HepG2 (cell line): Measurements from ENCODE around the gene RAB6A. TPM values are rescaled to one million over a fixed set of nuclear protein-coding genes. Genes with fewer than 3 reads are reported as not detected.
A peak's percentile ranks its signal among the peaks of the same experiment; 100 is the strongest.

Experiments
- ASH2L ChIP-seq: fragments of 300-600, 200-600 bp; sonication (generic); IDR thresholded peaks from 2 replicates; pipeline ENCODE4 v1.7.0; 2017; ENCODE audit warnings: low read depth, mild to moderate bottlenecking, moderate library complexity, mixed read lengths, low read length; ENCODE audit not compliant: insufficient read length
- CHD4 ChIP-seq: fragments of 200-600 bp; sonication (generic); IDR thresholded peaks from 2 replicates; pipeline ENCODE4 v1.7.0; 2017; ENCODE audit warnings: mild to moderate bottlenecking, low read length, borderline replicate concordance
- CREM ChIP-seq, 2 experiments: sonication (generic) in 1 of 2; formaldehyde crosslinking in 1 of 2; IDR thresholded peaks; 2 replicates each; pipeline versions ENCODE4 v1.4.0 to v1.6.1; 2016 to 2020; ENCODE audit warnings: antibody characterized with exemption in 1 of 2, mild to moderate bottlenecking in 1 of 2, missing genetic modification reagents in 1 of 2
- EEA1 ChIP-seq: sonication (generic); formaldehyde crosslinking; IDR thresholded peaks from 2 replicates; pipeline ENCODE4 v1.5.1; 2020; ENCODE audit warnings: mild to moderate bottlenecking, missing genetic modification reagents, borderline replicate concordance
- FLYWCH1 ChIP-seq: sonication (generic); formaldehyde crosslinking; IDR thresholded peaks from 2 replicates; pipeline ENCODE4 v1.8.1; 2023; ENCODE audit warnings: mild to moderate bottlenecking, missing genetic modification reagents
- FOXA3 ChIP-seq: IDR thresholded peaks from 2 replicates; pipeline ENCODE4 v1.6.1; 2016; ENCODE audit warnings: missing genetic modification reagents, missing compliant biosample characterization
- SIN3A ChIP-seq: IDR thresholded peaks from 2 replicates; pipeline ENCODE4 v1.6.1; 2011; ENCODE audit warnings: low read depth, mild to moderate bottlenecking, control low read depth, low read length, borderline replicate concordance
- SMC3 ChIP-seq: IDR thresholded peaks from 2 replicates; pipeline ENCODE4 v1.6.1; 2011; ENCODE audit warnings: low read length, improper control_type of control experiment
- SP5 ChIP-seq: IDR thresholded peaks from 2 replicates; pipeline ENCODE4 v1.6.1; 2016; ENCODE audit warnings: low read depth, borderline replicate concordance
- TEAD3 ChIP-seq: optimal IDR thresholded peaks from 2 replicates; pipeline ENCODE3; 2016; ENCODE audit warnings: borderline replicate concordance
- THAP11 ChIP-seq: IDR thresholded peaks from 2 replicates; pipeline ENCODE4 v1.6.1; 2016; ENCODE audit warnings: missing biosample characterization, missing genetic modification reagents
- ZBTB7A ChIP-seq: sonication (generic); formaldehyde crosslinking; IDR thresholded peaks from 2 replicates; pipeline ENCODE4 v1.8.0; 2022; ENCODE audit warnings: mild to moderate bottlenecking, missing genetic modification reagents
- ZC3H13 ChIP-seq: sonication (generic); formaldehyde crosslinking; IDR thresholded peaks from 2 replicates; pipeline ENCODE4 v1.8.1; 2023; ENCODE audit warnings: mild to moderate bottlenecking, missing genetic modification reagents, moderate library complexity
- ZFP82 ChIP-seq: sonication (generic); formaldehyde crosslinking; IDR thresholded peaks from 2 replicates; pipeline ENCODE4 v1.5.1; 2020; ENCODE audit warnings: mild to moderate bottlenecking, missing genetic modification reagents, borderline replicate concordance
- ZNF124 ChIP-seq: sonication (generic); formaldehyde crosslinking; IDR thresholded peaks from 2 replicates; pipeline ENCODE4 v1.4.0; 2020; ENCODE audit warnings: missing genetic modification reagents
- ZNF263 ChIP-seq: sonication (generic); formaldehyde crosslinking; IDR thresholded peaks from 2 replicates; pipeline ENCODE4 v1.4.0; 2020; ENCODE audit warnings: missing genetic modification reagents
- ZNF292 ChIP-seq: sonication (generic); formaldehyde crosslinking; IDR thresholded peaks from 2 replicates; pipeline ENCODE4 v1.8.1; 2022; ENCODE audit warnings: mild to moderate bottlenecking, low read depth, missing genetic modification reagents, borderline replicate concordance
- ZNF644 ChIP-seq: IDR thresholded peaks from 2 replicates; pipeline ENCODE4 v1.6.1; 2016; ENCODE audit warnings: low read depth
- ZNF790 ChIP-seq: sonication (generic); formaldehyde crosslinking; IDR thresholded peaks from 2 replicates; pipeline ENCODE4 v1.8.0; 2022; ENCODE audit warnings: missing genetic modification reagents, mild to moderate bottlenecking, borderline replicate concordance
- ZSCAN21 ChIP-seq: sonication (generic); formaldehyde crosslinking; IDR thresholded peaks from 2 replicates; pipeline ENCODE4 v1.8.0; 2022; ENCODE audit warnings: mild to moderate bottlenecking, missing genetic modification reagents, moderate library complexity, borderline replicate concordance
- polyA plus RNA-seq, 8 experiments: library from polyadenylated mRNA; depleted of rRNA in 3 of 8; stranded (reverse) in 7 of 8; unstranded in 1 of 8; fragments of >200 nt; fragmentation: Illumina TruSeq in 4 of 8; extraction: Trizol in 4 of 8; gene quantifications; 2 replicates each; pipeline versions ENCODE4 v1.2.1 to v1.2.3, GENCODE V29; 2011 to 2016; ENCODE audit warnings: low read depth in 4 of 8, missing spikeins in 1 of 8, mixed read lengths in 1 of 8; ENCODE audit not compliant: insufficient read depth in 1 of 8
- total RNA-seq, 5 experiments: library from RNA; depleted of rRNA; stranded (reverse); fragments of >200 nt; fragmentation: Illumina TruSeq; extraction: Trizol; gene quantifications; 2 replicates each; pipeline ENCODE4 v1.2.3, GENCODE V29; 2016; ENCODE audit warnings: low read depth in 1 of 5
- TF ChIP-seq, protein P1 (sequence below): fragments of 450-650 bp; IDR thresholded peaks from 2 replicates; pipeline ENCODE4 v1.6.1; 2017
- TF ChIP-seq, protein P2 (sequence below): IDR thresholded peaks from 2 replicates; pipeline ENCODE4 v1.6.1; 2016; ENCODE audit warnings: low read depth, control low read depth
- TF ChIP-seq, protein P3 (sequence below): sonication (generic); formaldehyde crosslinking; IDR thresholded peaks from 2 replicates; pipeline ENCODE4 v1.4.0; 2020; ENCODE audit warnings: missing genetic modification reagents
- TF ChIP-seq, protein P4 (sequence below): sonication (generic); formaldehyde crosslinking; IDR thresholded peaks from 2 replicates; pipeline ENCODE4 v1.4.0; 2020; ENCODE audit warnings: missing genetic modification reagents

Gene RAB6A
- total and polyA plus RNA-seq, 2 of the 13 experiments (the other 11 are each of a cell fraction or from before 2014, with no cell fraction given): 74.3 to 121 TPM

DNA sequence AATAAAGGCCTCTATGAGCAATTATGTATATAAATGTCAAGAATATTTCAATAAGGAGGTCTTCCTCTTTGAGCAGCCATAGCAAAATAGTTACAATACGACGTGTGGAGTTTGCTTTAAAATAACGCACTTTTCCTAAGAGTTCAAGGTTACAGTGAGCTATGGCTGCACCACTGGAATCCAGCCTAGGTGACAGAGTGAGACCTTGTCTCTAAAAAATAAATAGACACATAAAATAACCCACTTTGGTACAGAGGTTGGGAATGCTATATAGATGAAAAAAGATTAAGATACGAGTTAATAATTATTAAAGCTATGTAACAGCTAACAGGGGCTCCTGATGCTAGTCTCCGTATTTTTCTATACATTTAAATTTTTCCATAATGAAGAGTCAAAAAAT, 12.6 kb downstream of the RAB6A start (continued):
- TF ChIP-seq FOXA3 (0 out of 2 replicates have a peak, but pooled peaks have one; percentile 27), ZNF292 (CRISPR knock-in tag) (no peak), THAP11 (CRISPR knock-in tag) (peak; percentile 38; the same call in 1 of the 2 replicates), FLYWCH1 (CRISPR knock-in tag) (no peak), SMC3 (no peak), ZC3H13 (CRISPR knock-in tag) (no peak), ZNF644 (CRISPR knock-in tag) (0 out of 2 replicates have a peak, but pooled peaks have one; percentile 35), ZNF790 (CRISPR knock-in tag) (no peak), TEAD3 (CRISPR knock-in tag) (peak; percentile 75), ZBTB7A (CRISPR knock-in tag) (no peak), EEA1 (CRISPR knock-in tag) (no peak), ASH2L (peak; percentile 36), SIN3A (no peak), ZSCAN21 (no peak), ZFP82 (CRISPR knock-in tag) (no peak), ZNF263 (CRISPR knock-in tag) (no peak), SP5 (CRISPR knock-in tag) (no peak), CHD4 (no peak), ZNF124 (CRISPR knock-in tag) (no peak), CREM (IDR thresholded peaks at IDR 0.05) (0 out of 2 replicates have a peak, but pooled peaks have one; percentile 44), CREM (CRISPR knock-in tag; IDR thresholded peaks at IDR 0.05) (no peak)
- TF ChIP-seq, protein P1, sequence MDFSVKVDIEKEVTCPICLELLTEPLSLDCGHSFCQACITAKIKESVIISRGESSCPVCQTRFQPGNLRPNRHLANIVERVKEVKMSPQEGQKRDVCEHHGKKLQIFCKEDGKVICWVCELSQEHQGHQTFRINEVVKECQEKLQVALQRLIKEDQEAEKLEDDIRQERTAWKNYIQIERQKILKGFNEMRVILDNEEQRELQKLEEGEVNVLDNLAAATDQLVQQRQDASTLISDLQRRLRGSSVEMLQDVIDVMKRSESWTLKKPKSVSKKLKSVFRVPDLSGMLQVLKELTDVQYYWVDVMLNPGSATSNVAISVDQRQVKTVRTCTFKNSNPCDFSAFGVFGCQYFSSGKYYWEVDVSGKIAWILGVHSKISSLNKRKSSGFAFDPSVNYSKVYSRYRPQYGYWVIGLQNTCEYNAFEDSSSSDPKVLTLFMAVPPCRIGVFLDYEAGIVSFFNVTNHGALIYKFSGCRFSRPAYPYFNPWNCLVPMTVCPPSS: no peak
- TF ChIP-seq, protein P2, sequence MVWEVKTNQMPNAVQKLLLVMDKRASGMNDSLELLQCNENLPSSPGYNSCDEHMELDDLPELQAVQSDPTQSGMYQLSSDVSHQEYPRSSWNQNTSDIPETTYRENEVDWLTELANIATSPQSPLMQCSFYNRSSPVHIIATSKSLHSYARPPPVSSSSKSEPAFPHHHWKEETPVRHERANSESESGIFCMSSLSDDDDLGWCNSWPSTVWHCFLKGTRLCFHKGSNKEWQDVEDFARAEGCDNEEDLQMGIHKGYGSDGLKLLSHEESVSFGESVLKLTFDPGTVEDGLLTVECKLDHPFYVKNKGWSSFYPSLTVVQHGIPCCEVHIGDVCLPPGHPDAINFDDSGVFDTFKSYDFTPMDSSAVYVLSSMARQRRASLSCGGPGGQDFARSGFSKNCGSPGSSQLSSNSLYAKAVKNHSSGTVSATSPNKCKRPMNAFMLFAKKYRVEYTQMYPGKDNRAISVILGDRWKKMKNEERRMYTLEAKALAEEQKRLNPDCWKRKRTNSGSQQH (CRISPR knock-in tag): no peak
- TF ChIP-seq, protein P3, sequence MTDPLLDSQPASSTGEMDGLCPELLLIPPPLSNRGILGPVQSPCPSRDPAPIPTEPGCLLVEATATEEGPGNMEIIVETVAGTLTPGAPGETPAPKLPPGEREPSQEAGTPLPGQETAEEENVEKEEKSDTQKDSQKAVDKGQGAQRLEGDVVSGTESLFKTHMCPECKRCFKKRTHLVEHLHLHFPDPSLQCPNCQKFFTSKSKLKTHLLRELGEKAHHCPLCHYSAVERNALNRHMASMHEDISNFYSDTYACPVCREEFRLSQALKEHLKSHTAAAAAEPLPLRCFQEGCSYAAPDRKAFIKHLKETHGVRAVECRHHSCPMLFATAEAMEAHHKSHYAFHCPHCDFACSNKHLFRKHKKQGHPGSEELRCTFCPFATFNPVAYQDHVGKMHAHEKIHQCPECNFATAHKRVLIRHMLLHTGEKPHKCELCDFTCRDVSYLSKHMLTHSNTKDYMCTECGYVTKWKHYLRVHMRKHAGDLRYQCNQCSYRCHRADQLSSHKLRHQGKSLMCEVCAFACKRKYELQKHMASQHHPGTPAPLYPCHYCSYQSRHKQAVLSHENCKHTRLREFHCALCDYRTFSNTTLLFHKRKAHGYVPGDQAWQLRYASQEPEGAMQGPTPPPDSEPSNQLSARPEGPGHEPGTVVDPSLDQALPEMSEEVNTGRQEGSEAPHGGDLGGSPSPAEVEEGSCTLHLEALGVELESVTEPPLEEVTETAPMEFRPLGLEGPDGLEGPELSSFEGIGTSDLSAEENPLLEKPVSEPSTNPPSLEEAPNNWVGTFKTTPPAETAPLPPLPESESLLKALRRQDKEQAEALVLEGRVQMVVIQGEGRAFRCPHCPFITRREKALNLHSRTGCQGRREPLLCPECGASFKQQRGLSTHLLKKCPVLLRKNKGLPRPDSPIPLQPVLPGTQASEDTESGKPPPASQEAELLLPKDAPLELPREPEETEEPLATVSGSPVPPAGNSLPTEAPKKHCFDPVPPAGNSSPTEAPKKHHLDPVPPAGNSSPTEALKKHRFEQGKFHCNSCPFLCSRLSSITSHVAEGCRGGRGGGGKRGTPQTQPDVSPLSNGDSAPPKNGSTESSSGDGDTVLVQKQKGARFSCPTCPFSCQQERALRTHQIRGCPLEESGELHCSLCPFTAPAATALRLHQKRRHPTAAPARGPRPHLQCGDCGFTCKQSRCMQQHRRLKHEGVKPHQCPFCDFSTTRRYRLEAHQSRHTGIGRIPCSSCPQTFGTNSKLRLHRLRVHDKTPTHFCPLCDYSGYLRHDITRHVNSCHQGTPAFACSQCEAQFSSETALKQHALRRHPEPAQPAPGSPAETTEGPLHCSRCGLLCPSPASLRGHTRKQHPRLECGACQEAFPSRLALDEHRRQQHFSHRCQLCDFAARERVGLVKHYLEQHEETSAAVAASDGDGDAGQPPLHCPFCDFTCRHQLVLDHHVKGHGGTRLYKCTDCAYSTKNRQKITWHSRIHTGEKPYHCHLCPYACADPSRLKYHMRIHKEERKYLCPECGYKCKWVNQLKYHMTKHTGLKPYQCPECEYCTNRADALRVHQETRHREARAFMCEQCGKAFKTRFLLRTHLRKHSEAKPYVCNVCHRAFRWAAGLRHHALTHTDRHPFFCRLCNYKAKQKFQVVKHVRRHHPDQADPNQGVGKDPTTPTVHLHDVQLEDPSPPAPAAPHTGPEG (CRISPR knock-in tag): no peak
- TF ChIP-seq, protein P4, sequence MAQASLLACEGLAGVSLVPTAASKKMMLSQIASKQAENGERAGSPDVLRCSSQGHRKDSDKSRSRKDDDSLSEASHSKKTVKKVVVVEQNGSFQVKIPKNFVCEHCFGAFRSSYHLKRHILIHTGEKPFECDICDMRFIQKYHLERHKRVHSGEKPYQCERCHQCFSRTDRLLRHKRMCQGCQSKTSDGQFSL (CRISPR knock-in tag): no peak
